ENCODE data around the gene SCML1. TPM values are rescaled to one million over a fixed set of nuclear protein-coding genes. Genes with fewer than 3 reads are reported as not detected.

Gene SCML1
- total RNA-seq, 2 experiments from 2014 or later: 59.1 to 60.3 TPM

DNA sequence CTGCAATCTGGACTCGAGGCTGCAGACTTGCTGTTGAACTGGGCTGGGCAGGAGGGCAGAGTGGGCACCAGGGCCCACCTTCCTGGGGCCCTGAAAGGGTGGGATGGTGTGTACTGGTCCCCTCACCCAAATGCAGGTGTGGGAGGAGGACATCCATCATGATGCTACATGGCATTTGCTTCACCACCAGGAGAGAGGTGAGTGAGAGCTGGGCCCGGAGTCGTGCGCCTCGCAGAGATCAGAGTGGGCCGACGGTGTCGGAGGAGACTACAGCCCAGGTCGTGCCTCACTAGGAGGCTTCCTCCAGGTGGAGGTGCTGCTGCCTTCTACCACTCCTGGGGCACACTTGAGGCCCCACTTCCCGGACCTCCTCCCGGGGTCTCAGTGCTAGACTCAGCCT lies 50.3 kb downstream of the SCML1 start:
- Histone ChIP-seq H3K9me3 (ENCODE audit: control insufficient read depth in 1 of 2, insufficient read depth in 1 of 2, low read length in 2 of 2) (no peaks in the 10 kb centered on the region), H3K27ac (ENCODE audit: low read depth in 1 of 2, low read length in 2 of 2) (no peak overlapping the region), H3K4me3 (ENCODE audit: low read length) (no peak overlapping the region), H3K36me3 (ENCODE audit: insufficient read depth, low read length) (no peaks in the 10 kb centered on the region), H3K4me1 (ENCODE audit: insufficient read depth, low read length) (peaks cover 5% of the 10 kb centered on the region), H3K27me3 (ENCODE audit: control insufficient read depth in 1 of 2, insufficient read depth in 2 of 2, low read length in 2 of 2) (no peaks in the 10 kb centered on the region)
- Mint-ChIP-seq H3K27me3 (no peaks in the 10 kb centered on the region), H3K4me3 (no peak overlapping the region), H3K27ac (no peak overlapping the region), H3K9me3 (no peaks in the 10 kb centered on the region), H3K4me1 (ENCODE audit: low read depth) (peaks cover 18% of the 10 kb centered on the region), H3K36me3 (ENCODE audit: low read depth) (no peaks in the 10 kb centered on the region)
- POLR2A ChIA-PET: no interaction called here
- intact Hi-C loops (cut with DNase I, micrococcal nuclease): no loop called here
- no peak for ATAC-seq (ENCODE audit: poor library complexity)
- CTCF ChIA-PET: interaction anchor here (1.2 kb wide), 1 partner anchor 10 kb away, joined by 3 read pairs; no protein-coding TSS in a partner anchor
- TF ChIP-seq, protein P1, sequence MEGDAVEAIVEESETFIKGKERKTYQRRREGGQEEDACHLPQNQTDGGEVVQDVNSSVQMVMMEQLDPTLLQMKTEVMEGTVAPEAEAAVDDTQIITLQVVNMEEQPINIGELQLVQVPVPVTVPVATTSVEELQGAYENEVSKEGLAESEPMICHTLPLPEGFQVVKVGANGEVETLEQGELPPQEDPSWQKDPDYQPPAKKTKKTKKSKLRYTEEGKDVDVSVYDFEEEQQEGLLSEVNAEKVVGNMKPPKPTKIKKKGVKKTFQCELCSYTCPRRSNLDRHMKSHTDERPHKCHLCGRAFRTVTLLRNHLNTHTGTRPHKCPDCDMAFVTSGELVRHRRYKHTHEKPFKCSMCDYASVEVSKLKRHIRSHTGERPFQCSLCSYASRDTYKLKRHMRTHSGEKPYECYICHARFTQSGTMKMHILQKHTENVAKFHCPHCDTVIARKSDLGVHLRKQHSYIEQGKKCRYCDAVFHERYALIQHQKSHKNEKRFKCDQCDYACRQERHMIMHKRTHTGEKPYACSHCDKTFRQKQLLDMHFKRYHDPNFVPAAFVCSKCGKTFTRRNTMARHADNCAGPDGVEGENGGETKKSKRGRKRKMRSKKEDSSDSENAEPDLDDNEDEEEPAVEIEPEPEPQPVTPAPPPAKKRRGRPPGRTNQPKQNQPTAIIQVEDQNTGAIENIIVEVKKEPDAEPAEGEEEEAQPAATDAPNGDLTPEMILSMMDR (IDR thresholded peaks at IDR 0.05): no peak
- no peak for DNase-seq

DNA sequence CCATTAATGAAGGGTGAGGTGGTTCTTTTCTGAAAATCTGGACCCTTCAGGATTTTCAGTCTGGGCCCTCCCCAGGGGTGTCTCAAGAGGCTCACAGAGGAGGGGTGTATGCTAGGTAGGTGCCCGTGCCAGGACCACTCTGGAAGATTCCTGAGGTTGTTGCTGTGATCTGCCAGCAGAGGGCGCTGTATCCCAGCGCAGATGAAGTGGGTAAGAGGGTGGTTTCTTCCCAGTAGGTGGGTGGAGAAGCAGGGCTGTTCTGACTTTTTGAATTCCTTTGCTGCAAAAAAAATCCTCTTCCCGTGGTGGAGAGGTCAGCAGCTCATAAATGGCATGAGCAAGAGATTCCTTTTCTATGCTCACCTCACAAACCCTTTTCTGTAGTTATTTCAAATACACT lies 51.1 kb downstream of the SCML1 start:
- no peaks in the 10 kb centered on the region for H3K36me3 Mint-ChIP-seq (ENCODE audit: low read depth)
- H3K9me3 Mint-ChIP-seq: no peaks in the 10 kb centered on the region
- no peak overlapping the region for H3K27ac Mint-ChIP-seq
- peak; percentile 68 for ATAC-seq (ENCODE audit: poor library complexity)
- H3K4me3 Mint-ChIP-seq: no peak overlapping the region
- no peaks in the 10 kb centered on the region for H3K27me3 Mint-ChIP-seq
- H3K4me3 ChIP-seq (ENCODE audit: low read length): no peak overlapping the region
- ChIA-PET CTCF (interaction anchor here (1.2 kb wide), 1 partner anchor 9 kb away, joined by 3 read pairs; no protein-coding TSS in a partner anchor), POLR2A (no interaction called here)
- DNase-seq: peak in 13 of 14 experiments; percentile 5 to 66 (median 25)
- intact Hi-C loops (cut with DNase I, micrococcal nuclease): no loop called here
- H3K27ac ChIP-seq (ENCODE audit: low read depth in 1 of 2, low read length in 2 of 2): no peak overlapping the region
- H3K9me3 ChIP-seq (ENCODE audit: control insufficient read depth in 1 of 2, insufficient read depth in 1 of 2, low read length in 2 of 2): no peaks in the 10 kb centered on the region
- H3K4me1 Mint-ChIP-seq (ENCODE audit: low read depth): peaks cover 18% of the 10 kb centered on the region
- TF ChIP-seq, protein P1 (IDR thresholded peaks at IDR 0.05): peak; percentile 69
- no peaks in the 10 kb centered on the region for H3K36me3 ChIP-seq (ENCODE audit: insufficient read depth, low read length)
- no peaks in the 10 kb centered on the region for H3K27me3 ChIP-seq (ENCODE audit: control insufficient read depth in 1 of 2, insufficient read depth in 2 of 2, low read length in 2 of 2)
- H3K4me1 ChIP-seq (ENCODE audit: insufficient read depth, low read length): peaks cover 5% of the 10 kb centered on the region

DNA sequence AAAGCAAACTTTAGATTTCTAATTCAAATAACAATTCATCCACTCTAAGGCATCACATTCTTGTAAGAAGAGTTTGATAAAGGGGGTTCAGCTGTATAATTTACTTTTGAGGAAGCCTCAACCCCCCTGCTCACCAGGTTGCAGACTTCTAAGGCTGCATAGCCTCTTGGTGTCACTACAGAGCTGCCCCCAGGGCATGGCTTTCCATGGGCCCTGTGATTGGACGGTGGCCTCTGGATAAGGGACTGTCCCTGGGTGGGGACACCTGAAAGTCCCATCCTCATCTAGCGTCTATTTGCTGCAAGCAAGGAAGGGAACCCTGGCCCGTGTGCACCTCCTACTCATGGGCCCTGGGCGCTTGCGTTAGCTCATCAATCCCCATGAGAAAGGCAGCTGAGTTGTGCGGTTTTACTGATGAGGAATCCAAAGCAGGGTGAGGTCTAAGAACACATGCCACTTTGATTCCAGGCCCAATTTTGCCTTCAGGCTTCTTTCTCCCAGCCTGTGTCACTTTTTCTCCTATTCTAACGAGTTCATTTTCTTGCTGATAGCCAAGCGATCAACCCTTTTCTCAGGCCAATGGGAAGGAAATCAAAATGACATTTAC lies 51.8 kb downstream of the SCML1 start:
- Mint-ChIP-seq H3K4me1 (ENCODE audit: low read depth) (peaks cover 18% of the 10 kb centered on the region), H3K27ac (no peak overlapping the region), H3K36me3 (ENCODE audit: low read depth) (no peaks in the 10 kb centered on the region), H3K4me3 (no peak overlapping the region), H3K9me3 (no peaks in the 10 kb centered on the region), H3K27me3 (no peaks in the 10 kb centered on the region)
- no peak overlapping the region for H3K4me3 ChIP-seq (ENCODE audit: low read length)
- peaks cover 5% of the 10 kb centered on the region for H3K4me1 ChIP-seq (ENCODE audit: insufficient read depth, low read length)
- DNase-seq: no peak
- ChIA-PET CTCF (no interaction called here), POLR2A (no interaction called here)
- H3K9me3 ChIP-seq (ENCODE audit: control insufficient read depth in 1 of 2, insufficient read depth in 1 of 2, low read length in 2 of 2): no peaks in the 10 kb centered on the region
- no peak for ATAC-seq (ENCODE audit: poor library complexity)
- TF ChIP-seq, protein P1 (IDR thresholded peaks at IDR 0.05): no peak
- H3K27me3 ChIP-seq (ENCODE audit: control insufficient read depth in 1 of 2, insufficient read depth in 2 of 2, low read length in 2 of 2): no peaks in the 10 kb centered on the region
- no peak overlapping the region for H3K27ac ChIP-seq (ENCODE audit: low read depth in 1 of 2, low read length in 2 of 2)
- intact Hi-C loops (cut with DNase I, micrococcal nuclease): no loop called here
- no peaks in the 10 kb centered on the region for H3K36me3 ChIP-seq (ENCODE audit: insufficient read depth, low read length)

Data from CD4-positive, alpha-beta T cell (primary cell).